NCI-H510A treated with DMSO at 0.1 percent for 48 hours (cell line): ENCODE data around the gene BTF3.
A peak's percentile ranks its signal among the peaks of the same experiment; 100 is the strongest.
"Not testable (repeated sequence)": the region's sequence is repeated elsewhere in the genome, so short reads cannot be mapped to it uniquely, and the experiment has no call there.

ENCODE experiments used
- DNase-seq: peaks from one replicate; lab custom pipeline; 2025; lab: John Stamatoyannopoulos, UW

Gene BTF3

GRCh38 chr5:73486119-73486899, 11.9 kb upstream of the BTF3 start:
- DNase-seq, result no peak

DNA sequence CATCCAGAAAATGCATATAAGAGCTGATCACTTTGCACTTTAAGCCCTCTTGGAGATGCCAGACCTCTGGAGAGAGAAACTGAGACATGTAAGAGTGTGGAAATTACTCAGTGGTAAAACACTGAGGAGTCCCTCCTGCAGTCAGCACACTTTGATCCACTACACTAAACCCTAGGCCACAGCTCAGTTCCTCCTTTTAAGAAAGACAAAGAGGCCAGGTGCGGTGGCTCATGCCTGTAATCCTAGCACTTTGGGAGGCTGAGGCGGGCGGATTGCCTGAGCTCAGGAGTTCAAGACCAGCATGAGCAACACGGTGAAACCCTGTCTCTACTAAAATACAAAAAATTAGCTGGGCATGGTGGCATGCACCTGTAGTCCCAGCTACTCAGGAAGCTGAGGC, 11.0 kb upstream of the BTF3 start:
- DNase-seq, result not testable (repeated sequence)

GRCh38 chr5:73487815-73488214, 10.4 kb upstream of the BTF3 start:
- DNase-seq, result no peak

DNA sequence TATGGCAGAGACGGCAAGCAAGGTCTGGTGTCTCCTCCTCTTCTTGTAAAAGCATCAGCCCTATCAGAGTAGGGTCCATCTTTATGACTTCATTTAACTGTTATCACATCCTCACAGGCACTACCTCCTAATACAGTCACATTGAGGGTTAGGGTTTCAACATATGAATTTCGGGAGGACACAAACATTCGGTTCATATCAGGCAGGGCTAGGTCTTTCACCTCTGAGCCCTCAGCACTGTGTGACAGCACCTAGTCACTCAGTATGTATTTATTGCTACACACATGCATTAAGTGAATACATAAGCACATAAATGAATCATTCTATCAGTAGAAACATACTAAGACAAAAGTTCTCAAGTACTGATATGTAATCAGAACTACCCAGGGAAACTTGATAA, 9.4 kb upstream of the BTF3 start:
- no peak for DNase-seq

GRCh38 chr5:73490088-73490487, 8.2 kb upstream of the BTF3 start:
- no peak for DNase-seq

GRCh38 chr5:73491155-73491554, 7.1 kb upstream of the BTF3 start:
- no peak for DNase-seq

DNA sequence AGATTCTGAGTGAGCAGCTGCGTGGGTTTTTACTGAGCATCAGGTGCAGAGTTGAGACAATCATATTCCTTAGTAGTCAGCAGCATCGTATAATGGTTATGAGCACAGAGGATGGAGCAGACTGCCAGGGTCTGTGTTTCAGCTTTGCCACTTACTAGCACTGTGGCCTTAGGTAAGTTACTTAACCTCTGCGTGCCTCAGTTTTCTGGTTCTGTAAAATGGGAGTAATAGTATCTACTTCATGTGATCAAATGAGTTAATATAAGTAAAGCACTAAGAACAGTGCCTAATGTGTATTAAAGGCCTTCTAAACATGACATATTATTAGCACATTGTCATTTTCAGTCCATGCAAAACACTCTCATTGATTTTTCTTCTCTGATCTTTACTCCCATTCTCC, 4.8 kb upstream of the BTF3 start:
- no peak for DNase-seq

- DNase-seq, result no peak
Measured at GRCh38 chr5:73494721-73495120, 3.5 kb upstream of the BTF3 start.

DNA sequence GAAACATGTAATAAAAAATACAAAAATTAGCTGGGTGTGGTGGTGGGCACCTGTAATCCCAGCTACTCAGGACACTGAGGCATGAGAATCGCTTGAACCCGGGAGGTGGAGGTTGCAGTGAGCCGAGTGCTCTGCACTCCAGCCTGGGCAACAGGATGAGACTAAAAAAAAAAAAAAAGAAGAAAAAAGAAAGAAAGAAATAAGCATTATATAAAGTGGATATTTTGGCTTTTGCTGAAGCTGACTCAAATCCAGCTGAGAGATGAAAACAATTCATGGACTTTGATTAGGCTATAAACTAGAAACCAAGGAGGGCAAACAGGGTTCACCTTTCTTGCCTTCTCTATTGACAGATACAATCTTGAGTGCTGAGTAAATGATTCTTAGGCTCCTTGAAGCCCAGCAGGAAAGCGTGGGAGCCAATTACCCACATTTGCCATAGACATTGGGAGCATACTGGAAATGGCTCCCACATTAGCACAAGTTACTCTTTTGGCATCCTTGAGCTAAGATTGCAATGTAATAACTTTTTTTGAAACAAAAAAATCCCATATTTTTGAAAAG, 2.4 kb upstream of the BTF3 start:
- DNase-seq, result no peak

GRCh38 chr5:73496984-73497457, 1.2 kb upstream of the BTF3 start:
- DNase-seq, result peak; percentile 86

DNA sequence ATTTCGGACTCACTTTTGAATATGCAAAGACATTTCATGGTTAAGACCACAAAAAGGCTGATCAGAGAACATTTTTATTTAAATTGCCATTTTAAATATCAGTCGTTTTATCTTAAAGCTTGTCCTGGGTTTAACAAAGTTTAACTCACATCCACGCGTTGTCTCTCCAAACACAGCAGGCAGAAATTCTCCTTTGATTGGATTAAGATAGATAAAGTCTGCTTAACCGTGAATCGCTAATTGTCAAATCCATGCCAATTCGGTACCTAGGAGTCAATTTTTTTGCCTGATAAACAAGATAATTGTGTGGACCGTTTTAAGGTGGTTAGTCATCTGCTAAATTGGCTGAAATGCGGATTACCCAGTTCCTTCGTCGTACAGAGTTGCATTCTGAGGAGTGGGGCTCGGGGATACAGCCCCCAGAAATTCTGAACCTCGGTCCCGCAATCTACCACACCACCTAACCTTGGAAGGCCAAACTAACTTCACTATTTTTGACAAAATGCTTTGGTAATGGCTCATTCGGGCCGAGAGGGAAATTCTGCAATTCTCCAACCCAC, 665 bp upstream of the BTF3 start:
- DNase-seq, result no peak

GRCh38 chr5:73499187-73499586, 945 bp downstream of the BTF3 start:
- DNase-seq, result no peak

- no peak for DNase-seq
Measured at GRCh38 chr5:73499756-73500155, 1.5 kb downstream of the BTF3 start.

- no peak for DNase-seq
Measured at GRCh38 chr5:73501406-73501805, 3.2 kb downstream of the BTF3 start.

- DNase-seq, result no peak
Measured at GRCh38 chr5:73506459-73506955, 8.3 kb downstream of the BTF3 start.

- no peak for DNase-seq
Measured at GRCh38 chr5:73507062-73507461, 8.8 kb downstream of the BTF3 start.

GRCh38 chr5:73508521-73508920, 10.3 kb downstream of the BTF3 start:
- not testable (repeated sequence) for DNase-seq

GRCh38 chr5:73513996-73514395, 15.8 kb downstream of the BTF3 start:
- DNase-seq, result no peak

DNA sequence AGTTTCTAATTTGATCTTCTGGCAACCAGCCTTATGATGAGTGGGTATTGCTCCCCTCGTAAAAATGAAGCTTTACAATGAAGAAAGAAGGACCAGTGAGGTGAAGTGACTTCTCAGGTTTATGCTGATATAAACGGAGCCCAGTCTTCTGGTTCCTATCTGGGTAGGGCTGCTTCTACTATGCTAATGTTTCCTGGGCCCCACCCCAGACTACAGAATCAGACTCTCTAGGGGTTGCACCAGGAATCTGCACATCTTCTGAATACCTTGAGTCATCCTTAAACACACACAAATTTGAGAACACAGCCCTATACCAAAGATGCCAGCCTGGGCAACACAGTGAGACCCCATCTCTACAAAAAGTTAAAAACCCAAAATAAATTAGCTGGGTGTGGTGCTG, 16.2 kb downstream of the BTF3 start:
- DNase-seq, result no peak

GRCh38 chr5:73515232-73515631, 17.0 kb downstream of the BTF3 start:
- peak; percentile 61 for DNase-seq

DNA sequence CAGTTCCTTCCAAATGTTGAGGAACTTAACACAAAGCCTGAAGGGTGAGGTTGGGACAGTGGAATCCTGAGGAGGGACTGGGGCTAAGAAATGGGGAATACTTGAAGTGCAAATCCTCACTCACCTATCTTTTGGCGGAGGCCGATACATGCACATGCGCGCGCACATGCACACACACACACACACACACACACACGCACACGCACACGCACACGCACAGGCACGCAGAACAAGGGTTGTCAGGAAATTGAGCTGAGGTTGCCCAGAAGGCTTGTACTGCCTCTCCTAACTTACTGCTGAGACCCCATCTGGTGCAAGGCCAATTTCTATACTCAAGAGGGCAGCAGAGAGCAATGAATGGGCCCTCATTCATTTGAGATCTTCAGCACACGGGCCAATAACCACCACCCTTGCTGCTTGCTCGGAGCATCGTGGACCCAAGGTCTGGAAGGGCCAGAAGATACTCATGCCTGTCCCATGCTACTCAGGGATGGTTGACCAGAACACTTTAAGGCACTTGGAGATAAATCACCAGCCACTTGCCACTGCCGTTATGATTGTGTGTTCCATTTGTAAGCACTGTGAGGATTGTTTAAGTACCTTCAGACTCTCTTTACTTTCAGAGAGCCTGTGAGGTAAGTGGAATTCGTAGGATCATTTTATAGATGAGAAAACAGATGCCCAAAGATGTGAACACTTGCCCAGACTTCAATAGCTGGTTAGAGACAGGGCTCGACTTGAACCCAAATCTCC, 21.5 kb downstream of the BTF3 start:
- DNase-seq, result peak; percentile 75

DNA sequence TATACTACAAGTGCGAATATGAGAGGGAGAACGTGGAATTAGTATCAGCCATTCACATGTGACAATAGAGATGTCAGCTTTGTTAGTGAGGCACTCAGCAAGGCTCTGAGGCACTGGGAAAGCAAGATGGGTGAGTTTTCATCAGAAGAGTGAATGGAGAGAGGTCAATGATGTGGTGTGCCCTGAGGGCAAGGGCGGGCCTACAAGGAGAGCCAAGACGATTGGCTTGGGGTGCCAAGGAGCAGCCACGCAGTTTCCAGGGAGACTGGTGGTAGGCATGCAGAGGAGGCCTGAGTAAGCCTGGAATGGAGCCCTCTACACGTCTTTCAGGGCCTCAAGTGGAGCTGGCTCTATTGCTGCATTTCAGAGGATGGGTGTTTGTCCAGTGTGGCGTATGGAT, 24.7 kb downstream of the BTF3 start:
- DNase-seq, result no peak

DNA sequence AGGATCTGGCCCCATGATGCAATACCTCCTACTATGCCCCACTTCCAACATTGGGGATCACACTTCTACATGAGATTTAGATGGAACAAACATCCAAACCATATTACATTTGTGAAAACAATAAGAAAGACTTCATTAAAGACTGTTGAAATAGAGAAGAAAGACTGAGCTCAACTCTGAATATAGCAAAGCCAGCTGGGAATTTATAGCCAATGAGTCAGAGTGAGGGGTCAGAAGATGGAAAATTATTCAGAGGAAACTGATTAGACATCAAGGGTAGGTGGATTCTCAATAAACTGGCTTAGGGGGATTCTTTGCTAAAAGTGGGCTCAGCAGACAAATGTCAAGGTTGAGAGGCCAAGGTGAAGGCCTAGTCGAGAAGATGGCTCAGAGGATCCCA, 25.6 kb downstream of the BTF3 start:
- DNase-seq, result no peak
